Prostate gland (tissue), 2 donors: ENCODE results near the gene ZNF343.

Source experiments
- POLR2A ChIP-seq: fragments of 450-650 bp; IDR thresholded peaks from one replicate; pipeline ENCODE4 v1.6.1; 2016; ENCODE audit warnings: antibody characterized with exemption, mild to moderate bottlenecking
- POLR2AphosphoS5 ChIP-seq: sonication (generic); formaldehyde crosslinking; IDR thresholded peaks from one replicate; pipeline ENCODE4 v1.6.1; 2017; ENCODE audit warnings: antibody characterized with exemption
- TF ChIP-seq, protein P1 (sequence below), 4 experiments: fragments of 200-600 bp in 2 of 4; fragments of 450-650 bp in 2 of 4; sonication (generic) in 2 of 4; IDR thresholded peaks; 1 replicate in 3 of 4; 2 replicates in 1 of 4; pipeline ENCODE4 v1.5.1; 2016 to 2019; ENCODE audit warnings: antibody characterized with exemption in 4 of 4, mild to moderate bottlenecking in 2 of 4, moderate library complexity in 2 of 4

DNA sequence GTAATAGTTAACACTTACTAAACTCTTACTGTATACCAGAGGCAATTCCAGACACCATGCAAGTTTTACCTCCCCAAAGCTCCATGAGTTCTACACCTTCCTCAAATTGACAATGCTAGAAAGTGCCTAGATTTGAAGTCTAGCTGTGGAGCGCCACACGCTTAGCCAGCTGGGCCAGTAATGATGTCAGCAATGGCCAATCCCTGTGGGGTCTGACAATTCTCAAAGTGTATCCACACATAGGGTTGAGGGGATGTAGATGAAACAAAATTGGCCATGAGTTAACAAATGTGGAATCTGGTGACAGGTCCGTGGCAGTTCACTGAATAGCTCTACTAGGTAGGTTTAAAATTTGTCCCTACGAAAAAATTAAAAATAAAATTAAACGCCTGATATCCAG lies 1.3 kb downstream of the ZNF343 start:
- TF ChIP-seq POLR2AphosphoS5: no peak
- TF ChIP-seq, protein P1, sequence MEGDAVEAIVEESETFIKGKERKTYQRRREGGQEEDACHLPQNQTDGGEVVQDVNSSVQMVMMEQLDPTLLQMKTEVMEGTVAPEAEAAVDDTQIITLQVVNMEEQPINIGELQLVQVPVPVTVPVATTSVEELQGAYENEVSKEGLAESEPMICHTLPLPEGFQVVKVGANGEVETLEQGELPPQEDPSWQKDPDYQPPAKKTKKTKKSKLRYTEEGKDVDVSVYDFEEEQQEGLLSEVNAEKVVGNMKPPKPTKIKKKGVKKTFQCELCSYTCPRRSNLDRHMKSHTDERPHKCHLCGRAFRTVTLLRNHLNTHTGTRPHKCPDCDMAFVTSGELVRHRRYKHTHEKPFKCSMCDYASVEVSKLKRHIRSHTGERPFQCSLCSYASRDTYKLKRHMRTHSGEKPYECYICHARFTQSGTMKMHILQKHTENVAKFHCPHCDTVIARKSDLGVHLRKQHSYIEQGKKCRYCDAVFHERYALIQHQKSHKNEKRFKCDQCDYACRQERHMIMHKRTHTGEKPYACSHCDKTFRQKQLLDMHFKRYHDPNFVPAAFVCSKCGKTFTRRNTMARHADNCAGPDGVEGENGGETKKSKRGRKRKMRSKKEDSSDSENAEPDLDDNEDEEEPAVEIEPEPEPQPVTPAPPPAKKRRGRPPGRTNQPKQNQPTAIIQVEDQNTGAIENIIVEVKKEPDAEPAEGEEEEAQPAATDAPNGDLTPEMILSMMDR (IDR thresholded peaks at IDR 0.05): no peak
- TF ChIP-seq POLR2A: no peak
